GM23338 (cell line): ENCODE measurements around the gene PRR36. TPM values are rescaled to one million over a fixed set of nuclear protein-coding genes. Genes with fewer than 3 reads are reported as not detected.

Experiments used
- ATAC-seq: fragments of 200-7000 bp; cut with Tn5 transposase; 3 replicates; pipeline ENCODE4 v1.9.1; 2020
- DNase-seq: peaks from one replicate; pipeline ENCODE4 v3.0.0-alpha.2; 2015; ENCODE audit warnings: low spot score
- H2AFZ ChIP-seq: fragments of 200-600 bp; sonication (generic); 2 replicates; pipeline ENCODE4 v1.8.0; 2016; ENCODE audit warnings: antibody characterized with exemption, mild to moderate bottlenecking, moderate library complexity
- H3F3A ChIP-seq: fragments of 200-600 bp; sonication (generic); replicated peaks from 2 replicates; pipeline ENCODE4 v1.8.0; 2017; ENCODE audit warnings: antibody characterized with exemption, mixed run types, low read depth
- H3K27ac ChIP-seq: fragments of 200-600 bp; sonication (generic); 2 replicates; pipeline ENCODE4 v1.6.1; 2016; ENCODE audit warnings: low read depth
- H3K27me3 ChIP-seq: fragments of 200-600 bp; sonication (generic); 2 replicates; pipeline ENCODE4 v1.8.0; 2016; ENCODE audit warnings: mild to moderate bottlenecking, mixed run types, moderate library complexity; ENCODE audit not compliant: insufficient read depth
- H3K36me3 ChIP-seq: fragments of 200-600 bp; sonication (generic); 2 replicates; pipeline ENCODE4 v1.8.0; 2016; ENCODE audit warnings: mild to moderate bottlenecking; ENCODE audit not compliant: insufficient read depth
- H3K4me1 ChIP-seq: fragments of 200-600 bp; sonication (generic); 2 replicates; pipeline ENCODE4 v1.8.0; 2016; ENCODE audit warnings: mild to moderate bottlenecking, moderate library complexity; ENCODE audit not compliant: insufficient read depth
- H3K4me2 ChIP-seq: fragments of 200-600 bp; sonication (generic); 2 replicates; pipeline ENCODE4 v1.7.1; 2017; ENCODE audit warnings: mixed run types
- H3K4me3 ChIP-seq: fragments of 200-600 bp; sonication (generic); 2 replicates; pipeline ENCODE4 v1.6.1; 2016; ENCODE audit warnings: mixed run types
- H3K79me2 ChIP-seq: fragments of 200-600 bp; sonication (generic); replicated peaks from 2 replicates; pipeline ENCODE4 v1.8.0; 2017; ENCODE audit warnings: mild to moderate bottlenecking; ENCODE audit not compliant: insufficient read depth
- H3K9me2 ChIP-seq: fragments of 200-600 bp; sonication (generic); 2 replicates; pipeline ENCODE4 v1.8.0; 2017; ENCODE audit not compliant: insufficient read depth
- H4K20me1 ChIP-seq: fragments of 200-600 bp; sonication (generic); replicated peaks from 2 replicates; pipeline ENCODE4 v1.8.0; 2017; ENCODE audit warnings: mild to moderate bottlenecking; ENCODE audit not compliant: insufficient read depth
- H3K27ac Mint-ChIP-seq: 2 replicates; pipeline ENCODE4 v1.8.0; 2020; ENCODE audit warnings: inconsistent platforms, mild to moderate bottlenecking, moderate library complexity, mixed read lengths
- H3K27me3 Mint-ChIP-seq: 3 replicates; pipeline ENCODE4 v1.8.0; 2022; ENCODE audit warnings: low read depth, mild to moderate bottlenecking, moderate library complexity, mixed read lengths, inconsistent platforms; ENCODE audit not compliant: insufficient read depth, poor library complexity
- H3K36me3 Mint-ChIP-seq: 3 replicates; pipeline ENCODE4 v1.8.0; 2021; ENCODE audit warnings: low read depth, mild to moderate bottlenecking, inconsistent platforms, moderate library complexity, mixed read lengths
- H3K4me1 Mint-ChIP-seq: 3 replicates; pipeline ENCODE4 v1.8.0; 2020; ENCODE audit warnings: mild to moderate bottlenecking, inconsistent platforms, mixed read lengths
- H3K4me3 Mint-ChIP-seq: 3 replicates; pipeline ENCODE4 v1.8.0; 2021; ENCODE audit warnings: moderate library complexity, mild to moderate bottlenecking, inconsistent platforms, mixed read lengths
- H3K9me3 Mint-ChIP-seq: 3 replicates; pipeline ENCODE4 v1.8.0; 2020; ENCODE audit warnings: moderate library complexity, mild to moderate bottlenecking, inconsistent platforms, mixed read lengths
- CREB1 ChIP-seq: fragments of 250-450 bp; sonication (Bioruptor Pico); IDR thresholded peaks from 2 replicates; pipeline ENCODE4 v1.5.0; 2020; ENCODE audit warnings: low read depth, mild to moderate bottlenecking, moderate library complexity
- EZH2 ChIP-seq: fragments of 200-600 bp; sonication (generic); IDR thresholded peaks from one replicate; pipeline ENCODE4 v1.8.0; 2017; ENCODE audit warnings: antibody characterized with exemption, mild to moderate bottlenecking, low read depth; ENCODE audit not compliant: unreplicated experiment
- EZH2phosphoT487 ChIP-seq: fragments of 200-600 bp; sonication (generic); IDR thresholded peaks from one replicate; pipeline ENCODE4 v1.8.1; 2018; ENCODE audit warnings: antibody characterized with exemption; ENCODE audit not compliant: unreplicated experiment
- JUNB ChIP-seq: IDR thresholded peaks from one replicate; pipeline ENCODE4 v1.6.1; 2016; ENCODE audit warnings: antibody characterized with exemption; ENCODE audit not compliant: unreplicated experiment
- NANOG ChIP-seq: IDR thresholded peaks from 2 replicates; pipeline ENCODE4 v1.6.1; 2016; ENCODE audit warnings: antibody characterized with exemption, borderline replicate concordance
- POLR2AphosphoS5 ChIP-seq: IDR thresholded peaks from 2 replicates; pipeline ENCODE4 v1.6.1; 2016; ENCODE audit warnings: antibody characterized with exemption, low read depth
- STAT1 ChIP-seq: IDR thresholded peaks from one replicate; pipeline ENCODE4 v1.6.1; 2016; ENCODE audit warnings: antibody characterized with exemption; ENCODE audit not compliant: unreplicated experiment
- ZNF114 ChIP-seq: fragments of 250-450 bp; sonication (Bioruptor Pico); IDR thresholded peaks from 2 replicates; pipeline ENCODE4 v1.5.0; 2020; ENCODE audit warnings: mild to moderate bottlenecking, moderate library complexity
- ZNF331 ChIP-seq: fragments of 250-450 bp; sonication (Bioruptor Pico); IDR thresholded peaks from 2 replicates; pipeline ENCODE4 v1.5.0; 2020; ENCODE audit warnings: low read depth, mild to moderate bottlenecking, moderate library complexity
- polyA plus RNA-seq: library from polyadenylated mRNA; unstranded; fragments of >200 nt; fragmentation: Nextera tagmentation; extraction: Ambion mirVana; gene quantifications from 2 replicates; pipeline ENCODE4 v1.2.1, GENCODE V29; 2016
- total RNA-seq: library from RNA; depleted of rRNA; stranded (reverse); fragments of >200 nt; shearing (Covaris generic); gene quantifications from 2 replicates; pipeline ENCODE4 v1.2.3, GENCODE V29; 2014
- TF ChIP-seq, protein P1 (sequence below), 2 experiments: fragments of 200-600 bp in 1 of 2; sonication (generic) in 1 of 2; conservative IDR thresholded peaks; 2 replicates each; pipeline versions ENCODE4 v1.5.1 to v1.6.1; 2016 to 2017; ENCODE audit warnings: antibody characterized with exemption in 2 of 2, low read depth in 2 of 2, mild to moderate bottlenecking in 2 of 2, moderate library complexity in 1 of 2
- TF ChIP-seq, protein P2 (sequence below): IDR thresholded peaks from one replicate; pipeline ENCODE4 v1.6.1; 2018; ENCODE audit warnings: antibody characterized with exemption; ENCODE audit not compliant: unreplicated experiment
- TF ChIP-seq, protein P3 (sequence below): fragments of 250-450 bp; sonication (Bioruptor Pico); IDR thresholded peaks from 2 replicates; pipeline ENCODE4 v1.5.0; 2020; ENCODE audit warnings: mild to moderate bottlenecking, moderate library complexity
- TF ChIP-seq, protein P4 (sequence below): IDR thresholded peaks from 2 replicates; pipeline ENCODE4 v1.6.1; 2016; ENCODE audit warnings: antibody characterized with exemption

Gene PRR36
- total and polyA plus RNA-seq, 2 experiments from 2014 or later: 17.6 to 17.9 TPM

DNA sequence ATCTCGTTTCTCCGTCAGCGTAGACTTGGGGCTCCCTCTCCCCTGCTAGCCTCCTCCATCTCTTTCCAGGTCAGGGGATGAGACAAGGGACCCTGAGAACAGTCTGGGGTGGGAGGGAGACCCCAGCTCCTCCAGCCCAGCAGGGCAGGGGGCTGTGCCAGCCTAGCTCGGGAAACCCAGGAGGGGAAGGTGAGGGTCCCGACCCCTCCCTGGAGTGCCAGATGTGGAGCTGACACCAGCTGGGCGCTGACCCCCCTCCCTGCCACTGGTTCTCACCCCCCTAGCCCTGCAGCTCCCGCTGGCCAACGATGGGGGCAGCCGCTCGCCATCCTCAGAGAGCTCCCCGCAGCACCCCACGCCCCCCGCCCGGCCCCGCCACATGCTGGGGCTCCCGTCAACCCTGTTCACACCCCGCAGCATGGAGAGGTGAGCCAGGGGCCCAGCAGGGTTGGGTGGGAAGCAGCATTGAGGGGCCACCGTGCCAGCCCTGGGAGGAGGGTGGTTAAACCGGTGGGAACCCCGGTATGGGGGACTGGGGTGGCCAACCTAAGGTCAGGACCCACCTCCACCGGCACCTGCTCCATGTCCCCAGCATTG is 35.4 kb upstream of the PRR36 start:
- no peaks in the 10 kb centered on the region for H3K9me2 ChIP-seq
- H3K4me3 ChIP-seq: no peak overlapping the region
- no peak for TF ChIP-seq POLR2AphosphoS5
- no peak for TF ChIP-seq STAT1
- TF ChIP-seq, protein P1, sequence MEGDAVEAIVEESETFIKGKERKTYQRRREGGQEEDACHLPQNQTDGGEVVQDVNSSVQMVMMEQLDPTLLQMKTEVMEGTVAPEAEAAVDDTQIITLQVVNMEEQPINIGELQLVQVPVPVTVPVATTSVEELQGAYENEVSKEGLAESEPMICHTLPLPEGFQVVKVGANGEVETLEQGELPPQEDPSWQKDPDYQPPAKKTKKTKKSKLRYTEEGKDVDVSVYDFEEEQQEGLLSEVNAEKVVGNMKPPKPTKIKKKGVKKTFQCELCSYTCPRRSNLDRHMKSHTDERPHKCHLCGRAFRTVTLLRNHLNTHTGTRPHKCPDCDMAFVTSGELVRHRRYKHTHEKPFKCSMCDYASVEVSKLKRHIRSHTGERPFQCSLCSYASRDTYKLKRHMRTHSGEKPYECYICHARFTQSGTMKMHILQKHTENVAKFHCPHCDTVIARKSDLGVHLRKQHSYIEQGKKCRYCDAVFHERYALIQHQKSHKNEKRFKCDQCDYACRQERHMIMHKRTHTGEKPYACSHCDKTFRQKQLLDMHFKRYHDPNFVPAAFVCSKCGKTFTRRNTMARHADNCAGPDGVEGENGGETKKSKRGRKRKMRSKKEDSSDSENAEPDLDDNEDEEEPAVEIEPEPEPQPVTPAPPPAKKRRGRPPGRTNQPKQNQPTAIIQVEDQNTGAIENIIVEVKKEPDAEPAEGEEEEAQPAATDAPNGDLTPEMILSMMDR (conservative IDR thresholded peaks at IDR 0.05; ENCODE audit: low read depth in 2 of 2): no peak
- TF ChIP-seq, protein P2, sequence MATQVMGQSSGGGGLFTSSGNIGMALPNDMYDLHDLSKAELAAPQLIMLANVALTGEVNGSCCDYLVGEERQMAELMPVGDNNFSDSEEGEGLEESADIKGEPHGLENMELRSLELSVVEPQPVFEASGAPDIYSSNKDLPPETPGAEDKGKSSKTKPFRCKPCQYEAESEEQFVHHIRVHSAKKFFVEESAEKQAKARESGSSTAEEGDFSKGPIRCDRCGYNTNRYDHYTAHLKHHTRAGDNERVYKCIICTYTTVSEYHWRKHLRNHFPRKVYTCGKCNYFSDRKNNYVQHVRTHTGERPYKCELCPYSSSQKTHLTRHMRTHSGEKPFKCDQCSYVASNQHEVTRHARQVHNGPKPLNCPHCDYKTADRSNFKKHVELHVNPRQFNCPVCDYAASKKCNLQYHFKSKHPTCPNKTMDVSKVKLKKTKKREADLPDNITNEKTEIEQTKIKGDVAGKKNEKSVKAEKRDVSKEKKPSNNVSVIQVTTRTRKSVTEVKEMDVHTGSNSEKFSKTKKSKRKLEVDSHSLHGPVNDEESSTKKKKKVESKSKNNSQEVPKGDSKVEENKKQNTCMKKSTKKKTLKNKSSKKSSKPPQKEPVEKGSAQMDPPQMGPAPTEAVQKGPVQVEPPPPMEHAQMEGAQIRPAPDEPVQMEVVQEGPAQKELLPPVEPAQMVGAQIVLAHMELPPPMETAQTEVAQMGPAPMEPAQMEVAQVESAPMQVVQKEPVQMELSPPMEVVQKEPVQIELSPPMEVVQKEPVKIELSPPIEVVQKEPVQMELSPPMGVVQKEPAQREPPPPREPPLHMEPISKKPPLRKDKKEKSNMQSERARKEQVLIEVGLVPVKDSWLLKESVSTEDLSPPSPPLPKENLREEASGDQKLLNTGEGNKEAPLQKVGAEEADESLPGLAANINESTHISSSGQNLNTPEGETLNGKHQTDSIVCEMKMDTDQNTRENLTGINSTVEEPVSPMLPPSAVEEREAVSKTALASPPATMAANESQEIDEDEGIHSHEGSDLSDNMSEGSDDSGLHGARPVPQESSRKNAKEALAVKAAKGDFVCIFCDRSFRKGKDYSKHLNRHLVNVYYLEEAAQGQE: no peak
- no peak for TF ChIP-seq EZH2phosphoT487
- TF ChIP-seq, protein P3, sequence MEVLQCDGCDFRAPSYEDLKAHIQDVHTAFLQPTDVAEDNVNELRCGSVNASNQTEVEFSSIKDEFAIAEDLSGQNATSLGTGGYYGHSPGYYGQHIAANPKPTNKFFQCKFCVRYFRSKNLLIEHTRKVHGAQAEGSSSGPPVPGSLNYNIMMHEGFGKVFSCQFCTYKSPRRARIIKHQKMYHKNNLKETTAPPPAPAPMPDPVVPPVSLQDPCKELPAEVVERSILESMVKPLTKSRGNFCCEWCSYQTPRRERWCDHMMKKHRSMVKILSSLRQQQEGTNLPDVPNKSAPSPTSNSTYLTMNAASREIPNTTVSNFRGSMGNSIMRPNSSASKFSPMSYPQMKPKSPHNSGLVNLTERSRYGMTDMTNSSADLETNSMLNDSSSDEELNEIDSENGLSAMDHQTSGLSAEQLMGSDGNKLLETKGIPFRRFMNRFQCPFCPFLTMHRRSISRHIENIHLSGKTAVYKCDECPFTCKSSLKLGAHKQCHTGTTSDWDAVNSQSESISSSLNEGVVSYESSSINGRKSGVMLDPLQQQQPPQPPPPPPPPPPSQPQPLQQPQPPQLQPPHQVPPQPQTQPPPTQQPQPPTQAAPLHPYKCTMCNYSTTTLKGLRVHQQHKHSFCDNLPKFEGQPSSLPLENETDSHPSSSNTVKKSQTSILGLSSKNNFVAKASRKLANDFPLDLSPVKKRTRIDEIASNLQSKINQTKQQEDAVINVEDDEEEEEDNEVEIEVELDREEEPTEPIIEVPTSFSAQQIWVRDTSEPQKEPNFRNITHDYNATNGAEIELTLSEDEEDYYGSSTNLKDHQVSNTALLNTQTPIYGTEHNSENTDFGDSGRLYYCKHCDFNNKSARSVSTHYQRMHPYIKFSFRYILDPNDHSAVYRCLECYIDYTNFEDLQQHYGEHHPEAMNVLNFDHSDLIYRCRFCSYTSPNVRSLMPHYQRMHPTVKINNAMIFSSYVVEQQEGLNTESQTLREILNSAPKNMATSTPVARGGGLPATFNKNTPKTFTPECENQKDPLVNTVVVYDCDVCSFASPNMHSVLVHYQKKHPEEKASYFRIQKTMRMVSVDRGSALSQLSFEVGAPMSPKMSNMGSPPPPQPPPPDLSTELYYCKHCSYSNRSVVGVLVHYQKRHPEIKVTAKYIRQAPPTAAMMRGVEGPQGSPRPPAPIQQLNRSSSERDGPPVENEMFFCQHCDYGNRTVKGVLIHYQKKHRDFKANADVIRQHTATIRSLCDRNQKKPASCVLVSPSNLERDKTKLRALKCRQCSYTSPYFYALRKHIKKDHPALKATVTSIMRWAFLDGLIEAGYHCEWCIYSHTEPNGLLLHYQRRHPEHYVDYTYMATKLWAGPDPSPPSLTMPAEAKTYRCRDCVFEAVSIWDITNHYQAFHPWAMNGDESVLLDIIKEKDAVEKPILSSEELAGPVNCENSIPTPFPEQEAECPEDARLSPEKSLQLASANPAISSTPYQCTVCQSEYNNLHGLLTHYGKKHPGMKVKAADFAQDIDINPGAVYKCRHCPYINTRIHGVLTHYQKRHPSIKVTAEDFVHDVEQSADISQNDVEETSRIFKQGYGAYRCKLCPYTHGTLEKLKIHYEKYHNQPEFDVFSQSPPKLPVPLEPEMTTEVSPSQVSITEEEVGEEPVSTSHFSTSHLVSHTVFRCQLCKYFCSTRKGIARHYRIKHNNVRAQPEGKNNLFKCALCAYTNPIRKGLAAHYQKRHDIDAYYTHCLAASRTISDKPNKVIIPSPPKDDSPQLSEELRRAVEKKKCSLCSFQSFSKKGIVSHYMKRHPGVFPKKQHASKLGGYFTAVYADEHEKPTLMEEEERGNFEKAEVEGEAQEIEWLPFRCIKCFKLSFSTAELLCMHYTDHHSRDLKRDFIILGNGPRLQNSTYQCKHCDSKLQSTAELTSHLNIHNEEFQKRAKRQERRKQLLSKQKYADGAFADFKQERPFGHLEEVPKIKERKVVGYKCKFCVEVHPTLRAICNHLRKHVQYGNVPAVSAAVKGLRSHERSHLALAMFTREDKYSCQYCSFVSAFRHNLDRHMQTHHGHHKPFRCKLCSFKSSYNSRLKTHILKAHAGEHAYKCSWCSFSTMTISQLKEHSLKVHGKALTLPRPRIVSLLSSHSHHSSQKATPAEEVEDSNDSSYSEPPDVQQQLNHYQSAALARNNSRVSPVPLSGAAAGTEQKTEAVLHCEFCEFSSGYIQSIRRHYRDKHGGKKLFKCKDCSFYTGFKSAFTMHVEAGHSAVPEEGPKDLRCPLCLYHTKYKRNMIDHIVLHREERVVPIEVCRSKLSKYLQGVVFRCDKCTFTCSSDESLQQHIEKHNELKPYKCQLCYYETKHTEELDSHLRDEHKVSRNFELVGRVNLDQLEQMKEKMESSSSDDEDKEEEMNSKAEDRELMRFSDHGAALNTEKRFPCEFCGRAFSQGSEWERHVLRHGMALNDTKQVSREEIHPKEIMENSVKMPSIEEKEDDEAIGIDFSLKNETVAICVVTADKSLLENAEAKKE (CRISPR knock-in tag): no peak
- no peak for TF ChIP-seq CREB1 (CRISPR knock-in tag)
- no peak for TF ChIP-seq JUNB
- TF ChIP-seq EZH2: no peak
- TF ChIP-seq NANOG: no peak
- no peak for TF ChIP-seq ZNF114
- TF ChIP-seq, protein P4, sequence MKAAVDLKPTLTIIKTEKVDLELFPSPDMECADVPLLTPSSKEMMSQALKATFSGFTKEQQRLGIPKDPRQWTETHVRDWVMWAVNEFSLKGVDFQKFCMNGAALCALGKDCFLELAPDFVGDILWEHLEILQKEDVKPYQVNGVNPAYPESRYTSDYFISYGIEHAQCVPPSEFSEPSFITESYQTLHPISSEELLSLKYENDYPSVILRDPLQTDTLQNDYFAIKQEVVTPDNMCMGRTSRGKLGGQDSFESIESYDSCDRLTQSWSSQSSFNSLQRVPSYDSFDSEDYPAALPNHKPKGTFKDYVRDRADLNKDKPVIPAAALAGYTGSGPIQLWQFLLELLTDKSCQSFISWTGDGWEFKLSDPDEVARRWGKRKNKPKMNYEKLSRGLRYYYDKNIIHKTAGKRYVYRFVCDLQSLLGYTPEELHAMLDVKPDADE: no peak
- TF ChIP-seq ZNF331: no peak
- H3K4me1 Mint-ChIP-seq: peaks cover 10% of the 10 kb centered on the region
- peaks cover 6% of the 10 kb centered on the region for H3K4me1 ChIP-seq
- 0 out of 2 replicates have a peak, but pooled peaks cover 3% of the 10 kb centered on the region for H3F3A ChIP-seq
- no peak overlapping the region for H3K4me3 Mint-ChIP-seq
- H3K79me2 ChIP-seq: peaks cover 29% of the 10 kb centered on the region
- H3K36me3 Mint-ChIP-seq: peaks cover 21% of the 10 kb centered on the region
- H2AFZ ChIP-seq: no peak overlapping the region
- no peak for DNase-seq
- no peaks in the 10 kb centered on the region; the same call in 1 of the 2 replicates for H3K36me3 ChIP-seq
- peaks cover 18% of the 10 kb centered on the region for H3K27me3 Mint-ChIP-seq
- peaks cover 9% of the 10 kb centered on the region for H3K27me3 ChIP-seq
- H4K20me1 ChIP-seq: peaks cover 5% of the 10 kb centered on the region
- H3K9me3 Mint-ChIP-seq: no peaks in the 10 kb centered on the region; the same call in 2 of the 3 replicates
- H3K27ac ChIP-seq: no peak overlapping the region
- no peak for ATAC-seq
- no peak overlapping the region for H3K4me2 ChIP-seq
- H3K27ac Mint-ChIP-seq: no peak overlapping the region
